NB4 (cell line): ENCODE measurements around the gene FBXL12.
"Not testable (repeated sequence)": the region's sequence is repeated elsewhere in the genome, so short reads cannot be mapped to it uniquely, and the experiment has no call there.

Experiments
- DNase-seq: peaks from one replicate; pipeline ENCODE4 v3.0.0; 2010; ENCODE audit warnings: low read depth
- H3K4me3 ChIP-seq: one replicate; pipeline ENCODE4 v1.5.1; 2011; ENCODE audit warnings: mild to moderate bottlenecking, low read depth, low read length, moderate library complexity
- MYC ChIP-seq: IDR thresholded peaks from 2 replicates; pipeline ENCODE4 v1.6.1; 2011; ENCODE audit warnings: low read depth, low read length
- POLR2A ChIP-seq: IDR thresholded peaks from 2 replicates; pipeline ENCODE4 v1.6.1; 2011; ENCODE audit warnings: mild to moderate bottlenecking; ENCODE audit not compliant: insufficient read length; ENCODE audit errors: extremely low read depth
- TF ChIP-seq, protein P1 (sequence below): IDR thresholded peaks from 2 replicates; pipeline ENCODE4 v1.6.1; 2011; ENCODE audit warnings: low read depth, low read length
- TF ChIP-seq, protein P2 (sequence below): IDR thresholded peaks from one replicate; pipeline ENCODE4 v1.5.1; 2012; ENCODE audit warnings: low read depth, low read length

FBXL12 gene

DNA sequence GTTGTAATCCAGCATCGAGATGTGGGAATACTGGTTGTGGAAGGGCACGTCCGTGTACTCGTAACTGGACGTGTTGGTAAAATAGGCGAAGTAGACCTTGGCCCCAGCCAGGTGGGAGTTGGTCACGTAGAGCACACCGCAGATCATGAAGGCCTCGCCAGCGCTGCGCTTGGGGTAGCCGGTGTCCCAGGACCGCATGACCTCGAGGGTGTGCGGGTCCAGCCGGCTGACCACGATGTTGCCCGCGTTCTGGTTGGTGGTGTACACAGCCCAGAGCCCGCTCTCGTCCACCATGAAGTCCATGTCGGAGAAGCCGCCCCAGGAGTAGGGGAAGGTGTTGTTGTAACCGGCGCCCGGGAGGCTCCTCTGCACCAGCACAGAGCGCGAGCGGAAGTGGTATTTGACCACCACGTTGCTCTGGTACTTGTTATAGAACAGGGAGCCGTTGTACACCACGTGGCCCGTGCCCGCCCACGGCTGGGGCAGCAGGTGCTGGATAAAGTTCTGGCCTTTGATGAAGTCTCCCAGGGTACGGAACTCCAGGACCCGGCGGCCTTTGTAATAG is 35.5 kb upstream of the FBXL12 start:
- no peak for DNase-seq
- H3K4me3 ChIP-seq: no peak overlapping the region
- TF ChIP-seq MYC (no peak), POLR2A (no peak)
- TF ChIP-seq, protein P1, sequence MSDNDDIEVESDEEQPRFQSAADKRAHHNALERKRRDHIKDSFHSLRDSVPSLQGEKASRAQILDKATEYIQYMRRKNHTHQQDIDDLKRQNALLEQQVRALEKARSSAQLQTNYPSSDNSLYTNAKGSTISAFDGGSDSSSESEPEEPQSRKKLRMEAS: no peak
- TF ChIP-seq, protein P2, sequence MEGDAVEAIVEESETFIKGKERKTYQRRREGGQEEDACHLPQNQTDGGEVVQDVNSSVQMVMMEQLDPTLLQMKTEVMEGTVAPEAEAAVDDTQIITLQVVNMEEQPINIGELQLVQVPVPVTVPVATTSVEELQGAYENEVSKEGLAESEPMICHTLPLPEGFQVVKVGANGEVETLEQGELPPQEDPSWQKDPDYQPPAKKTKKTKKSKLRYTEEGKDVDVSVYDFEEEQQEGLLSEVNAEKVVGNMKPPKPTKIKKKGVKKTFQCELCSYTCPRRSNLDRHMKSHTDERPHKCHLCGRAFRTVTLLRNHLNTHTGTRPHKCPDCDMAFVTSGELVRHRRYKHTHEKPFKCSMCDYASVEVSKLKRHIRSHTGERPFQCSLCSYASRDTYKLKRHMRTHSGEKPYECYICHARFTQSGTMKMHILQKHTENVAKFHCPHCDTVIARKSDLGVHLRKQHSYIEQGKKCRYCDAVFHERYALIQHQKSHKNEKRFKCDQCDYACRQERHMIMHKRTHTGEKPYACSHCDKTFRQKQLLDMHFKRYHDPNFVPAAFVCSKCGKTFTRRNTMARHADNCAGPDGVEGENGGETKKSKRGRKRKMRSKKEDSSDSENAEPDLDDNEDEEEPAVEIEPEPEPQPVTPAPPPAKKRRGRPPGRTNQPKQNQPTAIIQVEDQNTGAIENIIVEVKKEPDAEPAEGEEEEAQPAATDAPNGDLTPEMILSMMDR: no peak

DNA sequence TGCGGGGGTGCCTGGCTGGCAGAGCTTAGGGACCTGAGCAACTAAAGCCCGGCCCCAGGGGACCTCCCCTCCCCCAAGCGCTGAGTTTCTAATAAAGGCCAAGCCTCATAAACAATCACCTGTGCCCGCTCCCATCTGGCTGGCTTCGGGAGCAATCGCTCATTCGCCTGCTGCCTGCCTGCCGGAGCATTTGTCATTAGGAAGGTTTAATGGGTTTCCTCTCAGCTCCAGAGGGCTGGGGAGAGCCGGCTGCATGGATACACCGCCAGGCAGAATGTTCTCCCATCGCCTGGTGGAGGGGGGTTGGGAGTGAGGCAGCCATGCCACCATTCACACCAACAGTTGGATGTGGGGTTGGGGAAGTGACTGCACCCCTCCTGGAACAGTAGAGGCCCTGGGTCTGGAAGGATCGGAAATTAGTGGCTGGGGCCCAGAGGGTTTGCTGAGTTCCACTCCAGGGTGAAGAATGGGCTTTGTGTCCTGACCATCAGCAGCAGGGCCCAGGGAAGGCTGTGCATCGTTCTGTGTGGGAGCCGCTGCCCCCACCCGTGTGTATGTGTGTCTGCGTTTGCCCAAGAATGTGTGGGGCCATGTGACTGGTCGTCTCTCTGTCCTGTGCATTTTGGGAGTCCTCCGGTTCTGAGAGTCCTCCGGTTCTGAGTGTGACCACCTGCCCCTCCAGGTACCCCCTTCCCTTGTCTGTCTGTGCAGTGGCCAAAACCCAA is 31.5 kb upstream of the FBXL12 start:
- DNase-seq: peak; percentile 23
- H3K4me3 ChIP-seq: no peak overlapping the region
- TF ChIP-seq, protein P1: no peak
- TF ChIP-seq MYC (no peak), POLR2A (no peak)
- TF ChIP-seq, protein P2: no peak

GRCh38 chr19:9849791-9850190 is 30.9 kb upstream of the FBXL12 start:
- DNase-seq: peak; percentile 9
- TF ChIP-seq POLR2A: no peak

DNA sequence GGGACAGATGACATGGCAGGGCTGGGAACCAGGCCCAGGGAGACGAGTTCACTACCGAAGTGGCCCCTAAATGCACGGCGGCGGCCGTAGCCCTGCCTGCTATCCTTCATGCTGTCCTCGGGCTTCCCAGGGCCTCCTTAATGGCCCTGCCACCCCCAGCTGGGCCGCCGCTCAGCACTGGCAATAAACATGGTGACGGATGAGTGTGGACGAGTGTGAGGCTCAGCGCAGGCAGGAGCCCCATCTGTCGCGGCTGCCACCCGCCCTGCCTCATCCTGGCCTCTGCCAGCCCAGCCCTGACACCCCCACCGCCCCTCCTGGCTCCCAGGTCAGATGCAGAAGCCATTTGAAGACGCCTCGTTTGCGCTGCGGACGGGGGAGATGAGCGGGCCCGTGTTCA is 29.9 kb upstream of the FBXL12 start:
- DNase-seq: no peak
- no peak overlapping the region for H3K4me3 ChIP-seq
- TF ChIP-seq, protein P1: no peak
- TF ChIP-seq, protein P2: no peak
- TF ChIP-seq POLR2A (no peak), MYC (no peak)

More at GRCh38 chr19:9849791-9850190, 30.9 kb upstream of the FBXL12 start:
- no peak overlapping the region for H3K4me3 ChIP-seq

- DNase-seq: peak; percentile 48
- no peak for TF ChIP-seq POLR2A
- TF ChIP-seq, protein P1: no peak
- TF ChIP-seq, protein P2: peak; percentile 82
- H3K4me3 ChIP-seq: no peak overlapping the region
Measured at GRCh38 chr19:9848060-9848459, 29.2 kb upstream of the FBXL12 start.

- H3K4me3 ChIP-seq: no peak overlapping the region
- DNase-seq: peak; percentile 74
- no peak for TF ChIP-seq POLR2A
- TF ChIP-seq, protein P2: peak; percentile 76
Measured at GRCh38 chr19:9847087-9847671, 28.3 kb upstream of the FBXL12 start.

- DNase-seq, H3K4me3 ChIP-seq: not testable (repeated sequence)
Measured at GRCh38 chr19:9843626-9844273, 24.9 kb upstream of the FBXL12 start.
